ENCODE measurements around the gene TRAF3IP1. TPM values are rescaled to one million over a fixed set of nuclear protein-coding genes. Genes with fewer than 3 reads are reported as not detected.
A peak's percentile ranks its signal among the peaks of the same experiment; 100 is the strongest.
"Not testable (repeated sequence)": the region's sequence is repeated elsewhere in the genome, so short reads cannot be mapped to it uniquely, and the experiment has no call there.

Gene TRAF3IP1
- total RNA-seq, 1 donor from 2014 or later, result 25.3 TPM

- DNase-seq (ENCODE audit: low read depth), result peak; percentile 47
Measured at GRCh38 chr2:238380785-238381184, 60.5 kb downstream of the TRAF3IP1 start.

- DNase-seq (ENCODE audit: low read depth), result no peak
Measured at GRCh38 chr2:238381341-238382115, 61.2 kb downstream of the TRAF3IP1 start.

GRCh38 chr2:238382381-238382781 is 62.1 kb downstream of the TRAF3IP1 start:
- no peak for DNase-seq (ENCODE audit: low read depth)

- no peak for DNase-seq (ENCODE audit: low read depth)
Measured at GRCh38 chr2:238383135-238383534, 62.8 kb downstream of the TRAF3IP1 start.

GRCh38 chr2:238383743-238384380 is 63.5 kb downstream of the TRAF3IP1 start:
- DNase-seq (ENCODE audit: low read depth), result no peak

GRCh38 chr2:238387332-238387731 is 67.0 kb downstream of the TRAF3IP1 start:
- no peak for DNase-seq (ENCODE audit: low read depth)

- DNase-seq (ENCODE audit: low read depth), result no peak
Measured at GRCh38 chr2:238388794-238389193, 68.5 kb downstream of the TRAF3IP1 start.

- DNase-seq (ENCODE audit: low read depth), result peak; percentile 15
Measured at GRCh38 chr2:238389988-238390589, 69.8 kb downstream of the TRAF3IP1 start.

- DNase-seq (ENCODE audit: low read depth), result no peak
Measured at GRCh38 chr2:238391042-238391689, 70.8 kb downstream of the TRAF3IP1 start.

GRCh38 chr2:238396663-238397062 is 76.3 kb downstream of the TRAF3IP1 start:
- DNase-seq (ENCODE audit: low read depth), result no peak

GRCh38 chr2:238397356-238397755 is 77.0 kb downstream of the TRAF3IP1 start:
- no peak for DNase-seq (ENCODE audit: low read depth)

GRCh38 chr2:238398577-238398976 is 78.3 kb downstream of the TRAF3IP1 start:
- DNase-seq (ENCODE audit: low read depth), result no peak

- DNase-seq (ENCODE audit: low read depth), result no peak
Measured at GRCh38 chr2:238399094-238399493, 78.8 kb downstream of the TRAF3IP1 start.

GRCh38 chr2:238401551-238401950 is 81.2 kb downstream of the TRAF3IP1 start:
- DNase-seq (ENCODE audit: low read depth), result no peak

GRCh38 chr2:238403632-238404405 is 83.5 kb downstream of the TRAF3IP1 start:
- no peak for DNase-seq (ENCODE audit: low read depth)

- DNase-seq (ENCODE audit: low read depth), result no peak
Measured at GRCh38 chr2:238404406-238405216, 84.3 kb downstream of the TRAF3IP1 start.

GRCh38 chr2:238405217-238405555 is 84.9 kb downstream of the TRAF3IP1 start:
- DNase-seq (ENCODE audit: low read depth), result not testable (repeated sequence)

- no peak for DNase-seq (ENCODE audit: low read depth)
Measured at GRCh38 chr2:238406221-238406997, 86.1 kb downstream of the TRAF3IP1 start.

GRCh38 chr2:238406998-238407285 is 86.6 kb downstream of the TRAF3IP1 start:
- DNase-seq (ENCODE audit: low read depth), result no peak

- no peak for DNase-seq (ENCODE audit: low read depth)
Measured at GRCh38 chr2:238407566-238407965, 87.2 kb downstream of the TRAF3IP1 start.
